B cell (primary cell): Measurements from ENCODE around the gene GPR160.

Experiments used
- CTCF ChIP-seq: fragments of 200-600 bp; IDR thresholded peaks from one replicate; pipeline ENCODE4 v1.8.0; 2022; ENCODE audit warnings: antibody characterized with exemption, mild to moderate bottlenecking
- EZH2 ChIP-seq: IDR thresholded peaks from 2 replicates; pipeline ENCODE4 v1.6.1; 2012; ENCODE audit warnings: borderline replicate concordance, low read depth, mild to moderate bottlenecking, moderate library complexity, low read length; ENCODE audit not compliant: insufficient read depth, poor library complexity, severe bottlenecking

DNA sequence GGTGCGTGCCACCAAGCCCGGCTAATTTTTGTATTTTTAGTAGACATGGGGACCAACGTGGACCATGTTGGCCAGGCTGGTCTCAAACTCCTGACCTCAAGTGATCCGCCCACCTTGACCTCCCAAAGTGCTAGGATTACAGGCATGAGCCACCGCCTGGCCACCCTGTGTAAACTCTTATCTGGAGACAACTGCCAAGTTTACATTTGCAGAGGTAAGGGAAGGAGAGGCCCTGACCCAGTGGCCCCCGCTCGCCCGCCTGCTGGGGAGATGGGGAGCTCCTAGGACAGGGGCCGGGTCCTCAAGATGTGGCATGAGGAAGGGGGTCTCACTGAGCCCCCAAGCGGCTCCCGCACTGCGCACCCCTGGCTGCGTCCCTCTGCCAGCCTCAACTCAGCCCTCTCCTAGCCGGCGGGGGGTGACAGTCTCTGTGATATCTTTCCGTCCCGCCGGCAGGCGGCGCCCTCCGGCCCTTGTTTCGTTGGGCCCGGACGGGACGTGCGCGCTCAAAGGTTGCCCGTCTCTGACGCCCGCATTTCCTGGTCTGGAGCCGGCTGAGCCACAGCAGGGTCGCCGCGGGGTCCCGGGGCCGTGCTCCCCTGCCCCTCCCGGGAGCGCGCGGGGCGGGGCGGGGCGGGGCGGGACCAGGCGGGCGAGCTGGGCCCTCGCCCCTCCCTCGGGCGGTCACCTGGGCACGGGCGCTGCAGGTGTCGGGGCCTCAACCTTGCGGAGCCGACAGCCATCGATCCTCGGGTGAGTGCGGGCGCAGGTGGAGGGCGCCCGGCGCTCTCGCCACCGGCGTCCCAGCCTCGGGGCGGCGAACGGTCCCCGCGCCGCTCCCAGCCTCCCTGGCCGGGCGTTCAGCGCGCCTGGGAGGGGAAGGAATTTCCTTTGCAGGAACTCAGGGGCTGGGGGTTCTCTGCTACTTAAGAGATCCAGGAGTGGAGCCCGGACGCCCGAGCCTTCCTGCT lies at the start of gene GPR160:
- peak; percentile 91 for TF ChIP-seq CTCF
- TF ChIP-seq EZH2 = no peak
